Measurements from ENCODE around the gene CHN1. TPM values are rescaled to one million over a fixed set of nuclear protein-coding genes. Genes with fewer than 3 reads are reported as not detected.

CHN1 gene
- total RNA-seq, 4 donors from 2014 or later = 11.8 to 56.7 (median 18.1) TPM

- TF ChIP-seq POLR2A (IDR thresholded peaks at IDR 0.05) = no peak
- TF ChIP-seq, protein P1, sequence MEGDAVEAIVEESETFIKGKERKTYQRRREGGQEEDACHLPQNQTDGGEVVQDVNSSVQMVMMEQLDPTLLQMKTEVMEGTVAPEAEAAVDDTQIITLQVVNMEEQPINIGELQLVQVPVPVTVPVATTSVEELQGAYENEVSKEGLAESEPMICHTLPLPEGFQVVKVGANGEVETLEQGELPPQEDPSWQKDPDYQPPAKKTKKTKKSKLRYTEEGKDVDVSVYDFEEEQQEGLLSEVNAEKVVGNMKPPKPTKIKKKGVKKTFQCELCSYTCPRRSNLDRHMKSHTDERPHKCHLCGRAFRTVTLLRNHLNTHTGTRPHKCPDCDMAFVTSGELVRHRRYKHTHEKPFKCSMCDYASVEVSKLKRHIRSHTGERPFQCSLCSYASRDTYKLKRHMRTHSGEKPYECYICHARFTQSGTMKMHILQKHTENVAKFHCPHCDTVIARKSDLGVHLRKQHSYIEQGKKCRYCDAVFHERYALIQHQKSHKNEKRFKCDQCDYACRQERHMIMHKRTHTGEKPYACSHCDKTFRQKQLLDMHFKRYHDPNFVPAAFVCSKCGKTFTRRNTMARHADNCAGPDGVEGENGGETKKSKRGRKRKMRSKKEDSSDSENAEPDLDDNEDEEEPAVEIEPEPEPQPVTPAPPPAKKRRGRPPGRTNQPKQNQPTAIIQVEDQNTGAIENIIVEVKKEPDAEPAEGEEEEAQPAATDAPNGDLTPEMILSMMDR (IDR thresholded peaks at IDR 0.05) = no peak
- H3K9me3 ChIP-seq = no peaks in the 10 kb centered on the region
- no peaks in the 10 kb centered on the region for H3K4me1 ChIP-seq
- H3K4me3 ChIP-seq = no peak overlapping the region
- no peaks in the 10 kb centered on the region for H3K27me3 ChIP-seq
- no peak overlapping the region for H3K27ac ChIP-seq
- intact Hi-C loops (cut with DNase I; ENCODE audit: low total_unique reads) = no loop called here
- no peaks in the 10 kb centered on the region for H3K36me3 ChIP-seq
- DNase-seq = no peak
Observed at GRCh38 chr2:174888646-174889271, 116.4 kb downstream of the CHN1 start.

GRCh38 chr2:174888146-174888545, 117.0 kb downstream of the CHN1 start:
- no peaks in the 10 kb centered on the region for H3K4me1 ChIP-seq
- intact Hi-C loops (cut with DNase I; ENCODE audit: low total_unique reads) = no loop called here
- no peaks in the 10 kb centered on the region for H3K36me3 ChIP-seq
- no peaks in the 10 kb centered on the region for H3K9me3 ChIP-seq
- no peak overlapping the region for H3K4me3 ChIP-seq
- H3K27me3 ChIP-seq = no peaks in the 10 kb centered on the region
- no peak for DNase-seq
- TF ChIP-seq POLR2A (IDR thresholded peaks at IDR 0.05) = no peak
- TF ChIP-seq, protein P1 (IDR thresholded peaks at IDR 0.05) = no peak
- no peak overlapping the region for H3K27ac ChIP-seq

GRCh38 chr2:174882416-174882815, 122.8 kb downstream of the CHN1 start:
- no peaks in the 10 kb centered on the region for H3K9me3 ChIP-seq
- H3K4me3 ChIP-seq = no peak overlapping the region
- intact Hi-C loops (cut with DNase I; ENCODE audit: low total_unique reads) = no loop called here
- no peaks in the 10 kb centered on the region for H3K27me3 ChIP-seq
- no peak overlapping the region for H3K27ac ChIP-seq
- DNase-seq = no peak
- H3K4me1 ChIP-seq = no peaks in the 10 kb centered on the region
- TF ChIP-seq, protein P1 (IDR thresholded peaks at IDR 0.05) = no peak
- TF ChIP-seq POLR2A (IDR thresholded peaks at IDR 0.05) = no peak
- H3K36me3 ChIP-seq = no peaks in the 10 kb centered on the region

DNA sequence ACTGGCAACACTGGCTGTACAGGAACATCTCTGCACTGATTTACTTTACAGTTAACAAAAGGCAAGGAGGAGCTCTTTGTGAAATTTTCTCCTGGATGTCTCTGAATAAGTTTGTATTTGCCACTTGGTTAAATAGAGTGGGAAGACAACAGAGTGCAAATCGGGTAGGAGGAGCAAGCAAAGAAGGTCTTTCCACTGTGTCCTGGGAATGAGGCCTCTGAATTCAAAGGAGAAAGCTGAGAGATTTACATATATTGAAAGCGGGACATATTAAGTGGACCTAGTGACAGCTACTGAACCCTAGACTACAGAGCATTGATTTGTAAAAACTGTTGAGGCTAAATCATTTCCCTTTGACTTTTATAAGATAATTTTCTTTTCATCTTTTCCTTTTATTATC, 123.5 kb downstream of the CHN1 start:
- Histone ChIP-seq H3K9me3 (no peaks in the 10 kb centered on the region), H3K36me3 (no peaks in the 10 kb centered on the region), H3K4me3 (no peak overlapping the region), H3K27me3 (no peaks in the 10 kb centered on the region), H3K27ac (no peak overlapping the region), H3K4me1 (no peaks in the 10 kb centered on the region)
- no peak for DNase-seq
- intact Hi-C loops (cut with DNase I; ENCODE audit: low total_unique reads) = no loop called here
- TF ChIP-seq POLR2A (IDR thresholded peaks at IDR 0.05) = no peak
- TF ChIP-seq, protein P1 (IDR thresholded peaks at IDR 0.05) = no peak

- no peaks in the 10 kb centered on the region for H3K4me1 ChIP-seq
- peak overlapping the region; percentile 11 to 27 for H3K4me3 ChIP-seq
- H3K36me3 ChIP-seq = no peaks in the 10 kb centered on the region
- no peaks in the 10 kb centered on the region for H3K9me3 ChIP-seq
- H3K27me3 ChIP-seq = no peaks in the 10 kb centered on the region
- TF ChIP-seq, protein P1 (IDR thresholded peaks at IDR 0.05) = no peak
- no peak for TF ChIP-seq POLR2A (IDR thresholded peaks at IDR 0.05)
- no peak overlapping the region for H3K27ac ChIP-seq
- intact Hi-C loops (cut with DNase I; ENCODE audit: low total_unique reads) = no loop called here
- peak in 1 of 2 donors; percentile 16 for DNase-seq
Observed at GRCh38 chr2:174878537-174879147, 126.5 kb downstream of the CHN1 start.
